Measurements from ENCODE around the gene LHFPL5. TPM values are rescaled to one million over a fixed set of nuclear protein-coding genes. Genes with fewer than 3 reads are reported as not detected.

The LHFPL5 gene
- not detected for total RNA-seq
- long read RNA-seq = 0 reads

GRCh38 chr6:35804996-35805736 is at the start of gene LHFPL5:
Gene LHFPL5, plus strand, starts transcription at chr6:35805352. Its CDS starts 319 bp downstream, at chr6:35805671.
- DNase-seq (peak; percentile 55), ATAC-seq (peak; percentile 85 to 91)
- intact Hi-C loops (cut with DNase I) = no loop called here
- Histone ChIP-seq H3K36me3 (no peaks in the 10 kb centered on the region), H3K4me3 (no peak within 1 kb of the TSS), H3K4me1 (no peaks in the 10 kb centered on the region), H3K27ac (no peak within 1 kb of the TSS), H3K27me3 (ENCODE audit: low read depth) (peaks cover 36% of the 10 kb centered on the region), H3K9me3 (no peaks in the 10 kb centered on the region)
- no peak for TF ChIP-seq CTCF (IDR thresholded peaks at IDR 0.05)

DNA sequence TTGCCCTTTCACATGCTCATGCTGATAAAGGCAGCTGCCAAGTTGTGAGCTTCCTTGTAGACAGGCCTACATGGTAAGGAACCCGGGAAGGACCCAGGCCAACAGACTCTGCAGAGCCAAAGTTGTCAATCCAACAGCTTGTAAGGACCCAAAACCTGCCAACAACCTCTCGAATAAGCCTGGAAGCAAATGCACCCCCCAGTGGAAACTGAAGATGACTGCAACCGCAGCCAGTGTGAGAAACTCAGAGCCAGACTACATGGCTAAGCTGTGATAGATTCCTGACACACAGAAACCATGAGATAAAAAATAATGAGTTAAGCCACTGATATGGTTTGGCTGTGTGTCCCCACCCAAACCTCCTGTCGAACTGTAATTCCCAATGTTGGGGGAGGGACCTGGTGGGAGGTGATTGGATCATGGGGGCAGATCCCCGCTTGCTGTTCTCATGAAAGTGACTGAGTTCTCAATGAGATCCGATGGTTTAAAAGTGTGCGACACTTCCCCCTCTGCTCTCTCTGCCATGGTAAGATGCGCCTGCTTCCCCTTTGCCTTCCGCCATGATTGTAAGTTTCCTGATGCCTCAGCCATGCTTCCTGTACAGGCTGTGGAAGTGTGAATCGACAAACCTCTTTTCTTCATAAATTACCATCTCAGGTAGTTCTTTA is 47.6 kb upstream of the LHFPL5 start:
- intact Hi-C loops (cut with DNase I) = no loop called here
- no peak for TF ChIP-seq CTCF (IDR thresholded peaks at IDR 0.05)
- no peak overlapping the region for H3K4me3 ChIP-seq
- H3K27ac ChIP-seq = no peak overlapping the region
- H3K36me3 ChIP-seq = no peaks in the 10 kb centered on the region
- H3K27me3 ChIP-seq (ENCODE audit: low read depth) = peaks cover 25% of the 10 kb centered on the region
- no peaks in the 10 kb centered on the region for H3K4me1 ChIP-seq
- H3K9me3 ChIP-seq = no peaks in the 10 kb centered on the region
- DNase-seq = no peak
- no peak for ATAC-seq

DNA sequence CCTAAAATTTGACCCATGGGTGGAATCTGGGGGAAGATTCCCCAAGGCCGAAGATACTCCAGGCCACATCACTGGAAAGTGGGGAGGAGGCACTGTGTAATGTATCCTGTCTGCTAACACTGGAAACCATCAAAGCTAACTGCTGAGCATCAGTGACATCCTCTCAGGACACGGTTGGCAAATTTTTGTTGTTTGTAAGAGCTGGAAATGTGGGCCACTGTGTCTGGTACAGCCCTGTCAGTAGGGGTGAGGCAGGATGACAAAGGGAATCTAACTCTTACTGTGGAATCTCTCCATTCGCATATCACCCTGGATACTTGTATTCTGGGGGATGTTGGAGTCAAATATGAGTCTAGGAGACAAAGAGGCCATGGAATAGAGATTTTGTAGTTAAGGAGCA is 45.7 kb upstream of the LHFPL5 start:
- no peaks in the 10 kb centered on the region for H3K9me3 ChIP-seq
- no peaks in the 10 kb centered on the region for H3K36me3 ChIP-seq
- TF ChIP-seq CTCF (IDR thresholded peaks at IDR 0.05) = no peak
- H3K4me1 ChIP-seq = no peaks in the 10 kb centered on the region
- DNase-seq (no peak), ATAC-seq (no peak)
- H3K27ac ChIP-seq = no peak overlapping the region
- H3K4me3 ChIP-seq = no peak overlapping the region
- intact Hi-C loops (cut with DNase I) = no loop called here
- H3K27me3 ChIP-seq (ENCODE audit: low read depth) = peaks cover 41% of the 10 kb centered on the region

- Histone ChIP-seq H3K27ac (no peak overlapping the region), H3K9me3 (no peaks in the 10 kb centered on the region), H3K4me1 (no peaks in the 10 kb centered on the region), H3K36me3 (no peaks in the 10 kb centered on the region), H3K27me3 (ENCODE audit: low read depth) (peaks cover 46% of the 10 kb centered on the region), H3K4me3 (no peak overlapping the region)
- DNase-seq = no peak
- intact Hi-C loops (cut with DNase I) = no loop called here
- TF ChIP-seq CTCF (IDR thresholded peaks at IDR 0.05) = no peak
- ATAC-seq = no peak
These were observed 39.4 kb upstream of the LHFPL5 start for GRCh38 chr6:35765739-35766138.

- H3K4me1 ChIP-seq = no peaks in the 10 kb centered on the region
- no peaks in the 10 kb centered on the region for H3K36me3 ChIP-seq
- DNase-seq (no peak), ATAC-seq (no peak)
- intact Hi-C loops (cut with DNase I) = no loop called here
- peaks cover 20% of the 10 kb centered on the region for H3K27me3 ChIP-seq (ENCODE audit: low read depth)
- H3K4me3 ChIP-seq = no peak overlapping the region
- H3K27ac ChIP-seq = no peak overlapping the region
- no peaks in the 10 kb centered on the region for H3K9me3 ChIP-seq
- no peak for TF ChIP-seq CTCF (IDR thresholded peaks at IDR 0.05)
These were observed 35.9 kb upstream of the LHFPL5 start for GRCh38 chr6:35769211-35769610.
